CD4-positive, alpha-beta T cell (primary cell): Measurements from ENCODE around the gene PNPO. TPM values are rescaled to one million over a fixed set of nuclear protein-coding genes. Genes with fewer than 3 reads are reported as not detected.

Experiments used
- ATAC-seq: fragments of 200-7000 bp; cut with Tn5 transposase; one replicate; pipeline ENCODE4 v1.10.0; 2022; ENCODE audit warnings: mild to moderate bottlenecking; ENCODE audit not compliant: poor library complexity
- CTCF ChIA-PET: fragments of 350-600 bp; sonication (Branson Sonifier 250); formaldehyde crosslinking; loops from one replicate; lab custom pipeline; 2021; ENCODE audit warnings: antibody characterized with exemption, inconsistent platforms; lab: Charles Lee
- POLR2A ChIA-PET: fragments of 350-600 bp; sonication (Branson Sonifier 250); formaldehyde crosslinking; loops from one replicate; lab custom pipeline; 2021; ENCODE audit warnings: antibody characterized with exemption, inconsistent platforms; lab: Charles Lee
- DNase-seq, 14 experiments: peaks; one replicate each; pipeline ENCODE4 v3.0.0-alpha.2; 2013 to 2020; ENCODE audit warnings: mixed read lengths in 2 of 14
- H3K27ac ChIP-seq, 2 donors: one replicate each; pipeline versions ENCODE4 v1.5.1 to v1.7.0; 2013; ENCODE audit warnings: low read length in 2 of 2, low read depth in 1 of 2, mild to moderate bottlenecking in 1 of 2
- H3K27me3 ChIP-seq, 2 experiments: 1 replicate in 1 of 2; 2 replicates in 1 of 2; pipeline versions ENCODE4 v1.6.1 to v1.7.0; 2013; ENCODE audit warnings: low read length in 2 of 2, control low read depth in 1 of 2, mild to moderate bottlenecking in 1 of 2, moderate library complexity in 1 of 2; ENCODE audit not compliant: insufficient read depth in 2 of 2, control insufficient read depth in 1 of 2
- H3K36me3 ChIP-seq: one replicate; pipeline ENCODE4 v1.6.1; 2013; ENCODE audit warnings: low read length, control low read depth; ENCODE audit not compliant: insufficient read depth
- H3K4me1 ChIP-seq: one replicate; pipeline ENCODE4 v1.6.1; 2013; ENCODE audit warnings: low read length, control low read depth; ENCODE audit not compliant: insufficient read depth
- H3K4me3 ChIP-seq: one replicate; pipeline ENCODE4 v1.5.1; 2013; ENCODE audit warnings: mild to moderate bottlenecking, low read length, moderate library complexity
- H3K9me3 ChIP-seq, 2 experiments: 1 replicate in 1 of 2; 2 replicates in 1 of 2; pipeline versions ENCODE4 v1.6.1 to v1.7.0; 2013; ENCODE audit warnings: low read length in 2 of 2, mild to moderate bottlenecking in 2 of 2, control low read depth in 1 of 2, moderate library complexity in 1 of 2; ENCODE audit not compliant: control insufficient read depth in 1 of 2, insufficient read depth in 1 of 2
- H3K27ac Mint-ChIP-seq: one replicate; pipeline ENCODE4 v1.8.0; 2020; ENCODE audit warnings: mixed read lengths
- H3K27me3 Mint-ChIP-seq: one replicate; pipeline ENCODE4 v1.8.0; 2021; ENCODE audit warnings: mixed read lengths
- H3K36me3 Mint-ChIP-seq: one replicate; pipeline ENCODE4 v1.8.0; 2021; ENCODE audit warnings: low read depth, mixed read lengths
- H3K4me1 Mint-ChIP-seq: one replicate; pipeline ENCODE4 v1.8.0; 2021; ENCODE audit warnings: low read depth, mixed read lengths
- H3K4me3 Mint-ChIP-seq: one replicate; pipeline ENCODE4 v1.8.0; 2020; ENCODE audit warnings: mild to moderate bottlenecking, mixed read lengths
- H3K9me3 Mint-ChIP-seq: one replicate; pipeline ENCODE4 v1.8.0; 2020; ENCODE audit warnings: mixed read lengths
- CTCF ChIP-seq: fragments of 200-600 bp; IDR thresholded peaks from one replicate; pipeline ENCODE4 v1.8.0; 2022; ENCODE audit warnings: antibody characterized with exemption, mild to moderate bottlenecking
- intact Hi-C, 2 experiments: fragments of 100-400 bp; cut with DNase I in 1 of 2; cut with micrococcal nuclease in 1 of 2; formaldehyde crosslinking; loops; one replicate each; pipeline versions ENCODE4 v1.15.1 to v1.9.0; 2023 to 2025; cut with DNase I, micrococcal nuclease
- total RNA-seq, 174 experiments: library from RNA in 2 of 174; stranded (reverse) in 2 of 174; gene quantifications; one replicate each; pipeline ENCODE4 v1.2.3 and lab custom pipeline; 2021 to 2026

The PNPO gene
- total RNA-seq, 2 experiments from 2014 or later, result 2.2 to 2.4 TPM

- intact Hi-C loops, result no loop called here
- Histone ChIP-seq H3K36me3 (peaks cover 74% of the 10 kb centered on the region), H3K4me1 (no peaks in the 10 kb centered on the region), H3K27ac (no peak overlapping the region), H3K4me3 (no peak overlapping the region), H3K27me3 (no peaks in the 10 kb centered on the region), H3K9me3 (no peaks in the 10 kb centered on the region)
- DNase-seq (no peak), ATAC-seq (no peak)
- Mint-ChIP-seq H3K27ac (no peak overlapping the region), H3K36me3 (peaks cover 77% of the 10 kb centered on the region), H3K27me3 (no peaks in the 10 kb centered on the region), H3K4me3 (no peak overlapping the region), H3K4me1 (no peaks in the 10 kb centered on the region), H3K9me3 (no peaks in the 10 kb centered on the region)
- CTCF ChIA-PET, result interaction anchor here (0.6 to 0.7 kb wide), 3 partner anchors 10 to 160 kb away, joined by 3 read pairs; no protein-coding TSS in a partner anchor
- POLR2A ChIA-PET, result no interaction called here
- TF ChIP-seq CTCF, result no peak
These were observed 15.7 kb upstream of the PNPO start for GRCh38 chr17:47925678-47925988.

GRCh38 chr17:47927821-47928400 is 13.5 kb upstream of the PNPO start:
- Mint-ChIP-seq H3K4me1 (no peaks in the 10 kb centered on the region), H3K9me3 (no peaks in the 10 kb centered on the region), H3K4me3 (no peak overlapping the region), H3K27ac (no peak overlapping the region), H3K27me3 (no peaks in the 10 kb centered on the region), H3K36me3 (peaks cover 65% of the 10 kb centered on the region)
- no peak overlapping the region for H3K27ac ChIP-seq
- peaks cover 72% of the 10 kb centered on the region for H3K36me3 ChIP-seq
- intact Hi-C loops, result no loop called here
- DNase-seq, result no peak
- H3K9me3 ChIP-seq, result no peaks in the 10 kb centered on the region
- no peak for TF ChIP-seq CTCF
- no peaks in the 10 kb centered on the region for H3K27me3 ChIP-seq
- CTCF ChIA-PET, result no interaction called here
- POLR2A ChIA-PET, result no interaction called here
- H3K4me1 ChIP-seq, result no peaks in the 10 kb centered on the region
- no peak overlapping the region for H3K4me3 ChIP-seq
- no peak for ATAC-seq

- no peak overlapping the region for H3K4me3 ChIP-seq
- Mint-ChIP-seq H3K27me3 (no peaks in the 10 kb centered on the region), H3K4me1 (no peaks in the 10 kb centered on the region), H3K9me3 (no peaks in the 10 kb centered on the region), H3K36me3 (peaks cover 60% of the 10 kb centered on the region), H3K27ac (no peak overlapping the region), H3K4me3 (no peak overlapping the region)
- H3K4me1 ChIP-seq, result no peaks in the 10 kb centered on the region
- intact Hi-C loops, result no loop called here
- ATAC-seq (no peak), DNase-seq (no peak)
- ChIA-PET CTCF (no interaction called here), POLR2A (interaction anchor here (0.9 kb wide), 1 partner anchor 33 kb away, joined by 3 read pairs; no protein-coding TSS in a partner anchor)
- no peak overlapping the region for H3K27ac ChIP-seq
- peaks cover 67% of the 10 kb centered on the region for H3K36me3 ChIP-seq
- TF ChIP-seq CTCF, result no peak
- H3K27me3 ChIP-seq, result no peaks in the 10 kb centered on the region
- no peaks in the 10 kb centered on the region for H3K9me3 ChIP-seq
These were observed 13.0 kb upstream of the PNPO start for GRCh38 chr17:47928415-47928814.
